Inflammatory macrophage treated with lipopolysaccharide for 1 hour (primary cell): ENCODE measurements around the gene HIVEP3.

Source experiments
- DNase-seq, 2 donors: peaks; one replicate each; pipeline ENCODE4 v3.0.0-alpha.2; 2020 to 2022

The HIVEP3 gene

GRCh38 chr1:41608211-41608610 is 310.5 kb downstream of the HIVEP3 start:
- peak; percentile 58 to 67 for DNase-seq

GRCh38 chr1:41607808-41608207 is 310.9 kb downstream of the HIVEP3 start:
- DNase-seq, result no peak

DNA sequence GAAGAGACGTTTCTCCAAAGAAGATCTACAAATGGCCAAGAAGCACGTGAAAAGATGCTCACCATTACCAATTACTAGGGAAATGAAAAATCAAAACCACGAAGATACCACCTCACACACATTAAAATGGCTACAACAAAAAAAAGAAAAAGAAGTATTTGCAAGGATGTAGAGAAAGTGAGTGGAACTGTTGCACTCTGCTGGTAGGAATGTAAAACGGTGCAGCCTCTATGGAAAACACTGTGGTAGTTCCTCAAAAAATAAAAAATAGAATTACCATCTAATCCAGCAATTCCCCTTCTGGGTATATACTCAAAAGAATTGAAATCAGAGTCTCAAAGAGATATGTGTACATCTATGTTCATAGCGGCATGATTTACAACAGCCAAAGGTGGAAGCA is 318.8 kb downstream of the HIVEP3 start:
- DNase-seq, result no peak

- no peak for DNase-seq
These were observed 320.4 kb downstream of the HIVEP3 start for GRCh38 chr1:41598325-41598724.

GRCh38 chr1:41592451-41593125 is 326.1 kb downstream of the HIVEP3 start:
- DNase-seq, result no peak

- no peak for DNase-seq
These were observed 326.8 kb downstream of the HIVEP3 start for GRCh38 chr1:41591891-41592290.

GRCh38 chr1:41590331-41590730 is 328.4 kb downstream of the HIVEP3 start:
- no peak for DNase-seq

DNA sequence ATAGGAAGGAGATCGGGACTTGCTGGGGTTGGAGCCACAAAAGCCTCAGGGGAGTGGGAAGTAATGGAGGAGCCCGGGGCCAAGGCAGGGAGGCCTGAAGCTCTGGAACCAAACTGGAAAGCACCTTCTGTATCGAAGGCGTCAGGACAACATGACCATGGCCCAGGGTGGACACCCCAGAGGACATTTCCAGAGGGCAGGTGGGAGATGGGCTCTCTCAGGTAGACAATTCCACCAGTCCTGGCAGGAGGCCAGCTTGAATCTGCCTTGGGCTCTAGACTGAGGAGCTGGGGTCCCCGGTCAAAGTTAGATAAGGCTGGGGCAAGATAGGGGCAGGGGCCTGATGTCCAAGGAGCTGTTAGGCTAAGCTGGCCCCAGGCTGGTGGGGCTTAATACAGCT is 329.3 kb downstream of the HIVEP3 start:
- no peak for DNase-seq

DNA sequence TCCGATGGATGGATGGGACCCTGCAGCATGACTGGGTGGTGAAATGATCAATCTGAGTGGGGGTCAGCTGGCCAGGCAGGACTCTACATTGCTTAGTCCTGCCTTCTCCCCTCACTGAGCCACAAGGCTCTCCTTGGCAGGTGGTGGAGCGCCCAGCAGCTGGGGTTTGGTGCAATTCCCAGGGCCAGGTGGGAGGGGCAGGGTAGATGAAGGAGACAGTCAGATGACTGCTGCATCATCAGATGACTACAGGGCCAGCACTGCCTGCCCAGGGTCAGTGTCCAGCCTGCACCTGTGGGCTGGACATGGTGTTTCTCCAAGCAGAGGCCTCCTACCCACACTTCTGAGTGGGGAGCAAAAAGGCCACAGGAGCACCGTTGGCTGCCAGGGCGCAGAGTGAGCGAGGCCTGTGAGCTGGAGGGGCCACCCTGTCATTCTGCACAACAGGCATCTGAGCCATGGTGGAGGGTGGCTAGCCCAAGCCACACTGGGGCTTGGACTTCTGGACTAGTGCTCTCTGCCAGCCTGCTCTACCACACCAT is 330.3 kb downstream of the HIVEP3 start:
- no peak for DNase-seq

- no peak for DNase-seq
These were observed 330.9 kb downstream of the HIVEP3 start for GRCh38 chr1:41587791-41588190.

GRCh38 chr1:41586230-41586629 is 332.5 kb downstream of the HIVEP3 start:
- no peak for DNase-seq

DNA sequence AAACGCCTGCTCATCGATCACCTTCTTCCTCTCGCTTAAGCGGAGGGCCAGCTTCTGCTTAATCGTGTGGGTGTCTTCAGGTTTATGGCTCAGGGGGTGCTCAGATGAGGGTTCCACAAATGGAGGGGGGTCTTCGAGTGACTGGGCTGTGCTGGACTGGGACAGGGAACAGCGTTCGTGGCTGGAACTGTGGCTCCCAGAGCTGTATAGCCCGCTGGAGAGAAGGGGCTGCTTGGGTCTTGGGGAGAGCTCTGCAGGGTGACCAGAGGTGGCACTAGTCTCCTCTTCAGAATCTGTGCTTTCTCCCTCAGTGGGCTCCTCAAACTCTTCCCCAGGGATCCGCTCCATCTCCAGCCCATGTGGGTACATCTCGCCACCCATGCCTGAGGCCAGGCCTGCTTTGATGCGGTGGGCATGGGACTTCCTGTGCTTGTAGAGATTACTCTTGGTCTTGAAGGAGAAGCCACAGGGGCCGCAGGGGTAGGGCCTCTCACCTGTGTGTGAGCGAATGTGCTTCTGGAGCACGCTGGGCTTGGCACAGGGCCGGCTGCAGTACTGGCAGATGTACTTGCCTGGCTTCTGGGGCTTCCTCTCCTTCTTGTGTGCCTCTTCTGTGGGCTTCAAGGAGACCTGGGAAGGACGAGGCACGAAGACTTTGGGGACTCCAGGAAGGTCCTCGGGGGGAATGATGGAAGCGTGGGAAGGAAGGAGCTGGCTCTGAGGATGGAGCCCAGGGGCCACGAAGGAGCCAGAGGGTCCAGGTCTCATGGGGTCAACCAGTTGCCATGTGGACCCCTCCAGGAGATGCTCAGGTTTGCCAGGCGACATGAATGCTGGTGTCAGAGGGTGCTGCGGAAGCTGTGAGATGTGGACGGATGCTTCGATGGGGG is 334.8 kb downstream of the HIVEP3 start:
- DNase-seq, result no peak

GRCh38 chr1:41582851-41583657 is 335.7 kb downstream of the HIVEP3 start:
- DNase-seq, result no peak

DNA sequence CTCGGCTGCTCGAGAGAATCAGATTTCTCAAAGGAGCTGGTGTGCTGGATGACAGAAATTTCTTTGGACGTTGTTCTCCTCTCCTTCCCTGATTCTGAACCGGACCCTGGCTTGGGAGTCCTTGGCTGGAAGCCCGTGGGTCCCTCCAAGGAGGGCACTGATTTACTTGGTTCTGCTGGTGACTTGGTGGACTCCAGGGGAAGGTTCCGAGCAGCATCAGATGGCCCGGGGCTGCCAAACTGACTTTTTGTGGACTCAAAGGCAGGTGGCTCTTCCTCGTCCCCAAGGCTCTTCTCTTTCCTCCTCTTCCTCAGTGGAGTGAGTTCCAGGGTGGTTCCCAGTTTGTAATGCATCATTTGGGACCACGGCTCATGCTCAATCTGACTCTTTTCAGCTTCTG is 336.4 kb downstream of the HIVEP3 start:
- DNase-seq, result no peak

- DNase-seq, result no peak
These were observed 336.8 kb downstream of the HIVEP3 start for GRCh38 chr1:41582004-41582325.

GRCh38 chr1:41581216-41582003 is 337.3 kb downstream of the HIVEP3 start:
- DNase-seq, result no peak

GRCh38 chr1:41580520-41581172 is 338.1 kb downstream of the HIVEP3 start:
- peak; percentile 22 to 47 for DNase-seq

DNA sequence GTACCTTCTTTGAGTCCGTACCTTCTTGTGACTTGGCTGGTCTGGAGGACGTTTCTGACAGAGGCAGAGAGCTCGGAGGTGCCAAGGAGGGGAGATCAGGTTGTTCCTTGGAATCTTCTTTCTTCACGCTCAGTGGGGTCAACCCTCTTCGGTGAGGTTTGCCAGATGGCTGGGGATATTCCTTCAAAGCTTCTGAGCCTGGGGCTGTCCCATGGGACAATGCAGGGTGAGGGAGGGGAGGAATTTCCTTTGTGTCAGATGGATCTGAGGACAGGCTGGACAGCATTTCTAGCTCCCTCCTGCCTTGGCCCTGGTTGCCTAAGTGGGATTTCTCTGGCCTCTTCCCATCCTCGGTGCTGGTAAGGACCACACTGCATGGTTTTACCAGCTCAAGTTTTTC is 338.7 kb downstream of the HIVEP3 start:
- DNase-seq, result no peak

DNA sequence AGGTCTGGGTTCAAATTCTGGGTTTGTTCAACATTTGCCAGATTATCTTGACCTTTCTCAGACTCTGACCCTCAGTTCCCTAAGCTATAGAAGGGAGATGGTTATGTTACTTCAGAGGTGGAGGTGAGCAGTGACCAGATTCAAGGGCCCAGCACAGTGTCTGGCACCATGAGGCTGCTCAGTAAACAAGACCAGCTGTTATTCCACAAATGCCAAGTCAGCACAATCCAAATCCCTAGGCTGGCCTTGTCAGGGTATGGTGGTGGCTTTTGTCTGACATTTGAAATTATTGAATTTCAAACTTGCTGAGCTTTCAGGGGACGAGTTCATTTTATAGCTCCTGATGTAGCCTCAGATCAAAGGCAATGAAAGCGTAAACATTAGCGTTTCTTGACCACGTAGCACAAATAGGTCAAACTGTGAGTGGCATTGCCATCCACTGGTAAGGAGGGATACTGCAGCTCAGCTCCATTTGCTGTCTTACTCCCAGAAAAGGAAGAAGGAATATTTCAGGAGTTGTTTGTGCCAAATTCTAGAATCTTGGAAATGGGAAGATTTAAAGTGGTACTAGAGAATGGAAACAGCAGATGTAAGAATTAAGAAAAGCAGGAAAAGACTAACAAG is 339.9 kb downstream of the HIVEP3 start:
- DNase-seq, result no peak

- DNase-seq, result no peak
These were observed 342.1 kb downstream of the HIVEP3 start for GRCh38 chr1:41576620-41577019.

- no peak for DNase-seq
These were observed 342.5 kb downstream of the HIVEP3 start for GRCh38 chr1:41576206-41576605.
